GM19328 (cell line): ENCODE results near the gene CFAP46.
"Not testable (repeated sequence)": the region's sequence is repeated elsewhere in the genome, so short reads cannot be mapped to it uniquely, and the experiment has no call there.

ENCODE experiments used
- ATAC-seq: cut with Tn5 transposase; IDR thresholded peaks from one replicate; pipeline ENCODE4 v1.9.1; 2021; ENCODE audit warnings: mild to moderate bottlenecking, moderate library complexity; ENCODE audit not compliant: unreplicated experiment

Gene CFAP46

DNA sequence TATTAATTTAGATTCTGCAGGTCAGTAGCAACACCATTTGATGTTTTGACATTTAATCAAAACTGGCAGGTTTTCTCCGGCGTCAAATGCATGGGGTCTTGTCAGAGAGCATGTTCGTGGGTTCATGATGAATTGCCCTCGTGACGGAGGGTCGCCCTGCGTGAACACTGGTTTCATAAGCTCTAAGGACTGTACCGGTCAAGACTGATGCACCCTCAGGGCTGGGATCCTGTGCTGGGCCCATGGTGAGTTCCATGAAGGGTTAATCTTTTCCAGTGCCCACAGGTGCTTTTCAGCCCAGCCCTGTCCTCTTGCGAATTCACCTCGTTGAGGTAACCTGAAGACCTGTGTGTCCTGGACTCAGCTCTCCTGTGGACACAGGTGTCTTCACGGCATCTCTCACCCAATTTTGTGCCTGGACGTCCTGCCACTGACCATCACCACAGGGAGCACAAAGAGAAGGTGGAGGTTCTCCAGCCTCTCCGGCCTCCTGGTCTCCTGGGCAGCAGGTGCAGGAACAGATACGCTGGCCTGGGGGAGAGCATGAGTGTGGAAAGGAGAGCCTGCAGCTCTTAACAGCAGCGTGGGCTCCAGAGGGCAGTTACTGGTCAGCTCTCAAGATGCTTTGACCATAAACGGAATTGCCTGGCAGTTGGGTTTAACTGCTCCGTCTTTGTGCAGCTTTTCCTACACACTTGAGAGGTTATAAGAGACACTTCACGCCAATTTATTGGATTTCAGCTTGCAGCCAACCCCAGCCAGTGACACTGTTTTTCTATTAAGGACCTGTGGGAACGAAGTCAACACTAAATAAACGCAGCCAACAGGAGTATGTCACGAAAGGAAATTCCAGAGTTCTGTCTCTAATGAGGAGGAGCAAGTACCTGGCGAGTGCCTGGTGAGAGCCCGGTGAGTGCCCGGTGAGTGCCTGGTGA is 37.4 kb upstream of the CFAP46 start:
- ATAC-seq = no peak

DNA sequence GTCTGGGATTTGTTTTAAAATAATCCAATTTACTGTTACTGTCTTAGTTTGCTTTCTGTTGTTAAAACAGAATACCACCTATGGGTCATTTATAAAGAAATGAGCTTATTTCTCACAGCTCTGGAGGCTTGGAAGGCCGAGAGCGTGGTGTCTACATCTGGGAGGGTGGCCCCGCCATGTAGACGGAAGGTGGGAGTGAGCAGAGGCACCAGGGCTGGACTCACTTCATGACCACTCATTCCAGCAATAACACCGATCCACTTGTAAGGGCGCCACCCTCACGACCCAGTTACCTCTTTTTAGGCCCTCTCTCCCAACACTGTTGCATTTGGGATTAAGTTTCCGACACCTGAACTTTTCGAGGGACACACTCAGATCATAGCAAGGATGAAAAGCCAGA is 36.2 kb upstream of the CFAP46 start:
- no peak for ATAC-seq

DNA sequence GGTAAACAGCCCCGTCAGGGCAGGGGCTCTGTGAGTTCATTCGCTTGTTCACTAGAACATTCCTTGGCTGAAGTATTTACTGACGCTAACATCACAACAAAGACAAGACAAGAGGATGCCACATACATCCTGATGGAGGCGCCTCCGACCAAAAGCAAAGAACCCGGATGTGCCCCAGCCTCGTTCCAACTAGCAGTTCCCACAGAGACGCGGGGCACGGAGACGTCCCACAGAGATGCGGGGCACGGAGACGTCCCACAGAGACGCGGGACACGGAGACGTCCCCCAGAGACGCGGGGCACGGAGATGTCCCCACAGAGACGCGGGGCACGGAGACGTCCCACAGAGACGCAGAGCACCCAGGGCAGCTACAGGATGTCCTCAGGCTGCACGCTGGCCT is 35.4 kb upstream of the CFAP46 start:
- ATAC-seq = no peak

DNA sequence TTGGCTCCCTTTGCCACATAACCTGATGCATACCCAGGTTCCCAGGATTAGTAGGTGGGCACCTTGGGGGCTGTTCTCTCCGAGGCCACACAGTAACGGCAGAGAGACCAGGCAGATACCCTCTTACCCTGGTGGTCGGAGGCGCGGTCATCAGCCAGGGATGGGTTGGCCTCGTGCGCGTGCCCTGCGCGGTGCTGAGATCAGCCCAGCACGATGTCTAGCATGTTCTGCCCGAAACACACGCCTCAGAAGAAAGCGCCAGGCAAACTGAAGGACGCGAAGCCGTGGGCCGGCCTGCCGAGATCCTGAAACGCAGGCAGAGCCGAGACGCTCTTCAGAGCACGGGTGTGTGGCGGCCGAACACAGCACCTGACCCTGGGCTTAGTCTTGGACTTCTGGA is 34.7 kb upstream of the CFAP46 start:
- ATAC-seq = no peak

DNA sequence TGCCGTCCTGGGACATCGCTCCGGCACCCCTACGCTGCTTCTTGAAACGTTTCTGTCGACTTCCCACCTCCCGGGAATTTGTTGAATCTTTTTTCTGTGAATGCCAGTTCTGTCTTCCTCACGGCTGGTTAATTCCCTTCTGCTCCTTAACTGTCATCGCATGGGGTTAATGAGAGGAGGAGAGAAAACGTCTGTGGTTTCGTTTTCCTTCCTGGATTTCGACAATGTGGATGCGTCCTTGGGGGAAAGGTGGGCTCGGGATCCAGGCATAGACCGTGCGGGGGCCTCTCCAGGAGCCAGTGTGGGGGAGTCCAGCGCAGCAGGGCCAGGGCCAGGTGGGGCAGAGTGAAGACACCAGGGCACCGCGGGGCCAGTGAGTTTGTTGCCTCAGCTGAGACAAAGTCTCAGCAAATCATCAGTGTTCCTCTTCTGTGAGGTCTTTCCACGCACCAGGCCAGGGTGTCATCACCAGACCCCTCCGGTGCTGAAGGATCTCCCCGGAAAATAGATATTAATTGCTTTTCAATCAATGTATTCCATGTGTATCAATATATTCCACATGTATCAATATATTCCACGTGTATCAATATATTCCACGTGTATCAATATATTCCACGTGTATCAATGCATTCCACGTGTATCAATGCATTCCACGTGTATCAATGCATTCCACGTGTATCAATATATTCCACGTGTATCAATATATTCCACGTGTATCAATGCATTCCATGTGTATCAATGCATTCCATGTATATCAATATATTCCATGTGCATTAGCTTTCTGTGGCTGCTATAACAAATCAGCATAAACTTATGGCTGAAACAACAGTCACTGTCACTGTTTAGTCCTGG is 33.7 kb upstream of the CFAP46 start:
- no peak for ATAC-seq

DNA sequence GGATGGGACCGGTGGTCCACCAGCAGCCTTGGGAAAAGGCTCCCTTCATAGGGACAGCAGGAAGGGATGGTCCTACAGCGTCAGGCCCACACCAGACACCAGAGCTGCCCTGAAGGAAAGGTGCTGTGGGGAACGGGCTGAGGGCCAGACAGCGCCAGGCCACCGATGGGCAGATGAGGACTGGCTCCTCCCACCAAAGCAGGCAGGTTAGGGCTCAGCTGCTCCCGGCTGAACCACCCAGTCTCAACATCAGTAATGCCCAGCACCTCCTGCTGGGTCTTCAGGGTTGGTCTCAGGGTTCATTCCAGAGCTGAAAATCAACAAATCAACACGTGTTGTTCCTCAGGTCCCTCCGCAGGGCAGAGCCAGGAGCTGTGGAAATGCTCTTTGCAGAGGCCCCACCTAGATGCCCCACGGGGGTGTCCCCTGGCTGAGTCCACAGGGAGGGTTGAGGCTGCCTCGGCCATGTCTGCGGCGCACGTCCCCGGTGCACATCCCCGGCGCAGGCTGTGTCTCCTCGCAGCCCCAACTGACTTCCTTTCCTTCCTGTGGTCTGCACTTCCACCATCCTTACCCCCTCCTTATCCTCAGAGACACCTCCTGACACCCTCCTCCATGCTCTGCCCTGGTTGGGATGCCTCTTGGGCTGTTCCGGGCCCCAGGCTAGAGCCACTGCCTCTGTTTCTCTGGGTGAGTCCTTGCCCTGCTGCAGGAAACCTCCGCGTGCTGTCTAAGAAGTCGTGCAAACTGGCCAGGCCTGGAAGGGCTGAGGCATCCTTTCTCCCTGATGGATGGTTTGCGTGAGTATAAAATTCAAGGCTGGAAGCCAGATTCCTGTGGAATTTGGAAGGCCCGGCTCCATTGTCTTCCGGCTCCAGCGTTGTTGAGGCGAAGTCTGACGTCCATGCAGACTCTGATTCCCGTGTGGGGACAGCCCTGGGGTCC is 32.8 kb upstream of the CFAP46 start:
- no peak for ATAC-seq

DNA sequence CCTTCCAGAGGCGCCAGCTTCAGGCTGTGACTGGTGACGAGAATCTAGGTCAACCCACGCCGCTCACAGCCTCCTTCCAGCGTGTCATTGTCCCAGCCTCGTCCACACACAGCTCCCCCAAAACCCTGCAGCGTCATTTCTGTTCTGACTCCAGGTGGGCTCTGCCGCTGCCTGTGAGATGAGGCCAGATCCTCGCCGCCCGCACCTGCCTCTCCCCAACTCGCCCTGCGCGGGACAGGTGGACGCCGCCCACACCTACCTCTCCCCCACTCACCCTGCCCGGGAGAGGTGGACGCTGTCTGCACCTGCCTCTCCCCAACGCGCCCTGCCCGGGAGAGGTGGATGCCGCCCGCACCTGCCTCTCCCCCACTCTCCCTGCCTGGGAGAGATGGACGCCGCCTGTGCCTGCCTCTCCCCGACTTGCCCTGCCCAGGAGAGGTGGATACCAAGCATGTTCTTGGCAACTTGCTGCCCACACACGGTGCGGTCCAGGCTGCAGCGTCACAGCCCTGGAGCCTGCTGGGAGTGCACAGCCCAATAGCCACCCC is 32.0 kb upstream of the CFAP46 start:
- ATAC-seq = no peak

DNA sequence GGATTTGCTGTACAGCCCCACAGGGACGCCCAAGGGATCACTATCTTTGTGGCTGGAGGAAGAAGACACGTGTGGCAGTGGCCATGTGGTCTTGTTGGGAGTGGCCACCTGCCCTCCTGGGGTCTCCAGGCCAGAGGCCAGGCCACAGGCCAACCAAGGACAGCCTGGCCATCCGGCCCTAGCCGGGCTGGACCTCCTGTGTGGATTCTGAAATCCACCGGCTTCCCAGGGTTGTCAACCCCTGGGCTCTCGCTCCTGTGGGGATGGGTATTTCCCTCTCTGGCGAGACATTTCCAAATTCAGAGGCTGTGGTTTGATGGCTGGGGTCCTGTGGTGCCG is 31.5 kb upstream of the CFAP46 start:
- no peak for ATAC-seq

DNA sequence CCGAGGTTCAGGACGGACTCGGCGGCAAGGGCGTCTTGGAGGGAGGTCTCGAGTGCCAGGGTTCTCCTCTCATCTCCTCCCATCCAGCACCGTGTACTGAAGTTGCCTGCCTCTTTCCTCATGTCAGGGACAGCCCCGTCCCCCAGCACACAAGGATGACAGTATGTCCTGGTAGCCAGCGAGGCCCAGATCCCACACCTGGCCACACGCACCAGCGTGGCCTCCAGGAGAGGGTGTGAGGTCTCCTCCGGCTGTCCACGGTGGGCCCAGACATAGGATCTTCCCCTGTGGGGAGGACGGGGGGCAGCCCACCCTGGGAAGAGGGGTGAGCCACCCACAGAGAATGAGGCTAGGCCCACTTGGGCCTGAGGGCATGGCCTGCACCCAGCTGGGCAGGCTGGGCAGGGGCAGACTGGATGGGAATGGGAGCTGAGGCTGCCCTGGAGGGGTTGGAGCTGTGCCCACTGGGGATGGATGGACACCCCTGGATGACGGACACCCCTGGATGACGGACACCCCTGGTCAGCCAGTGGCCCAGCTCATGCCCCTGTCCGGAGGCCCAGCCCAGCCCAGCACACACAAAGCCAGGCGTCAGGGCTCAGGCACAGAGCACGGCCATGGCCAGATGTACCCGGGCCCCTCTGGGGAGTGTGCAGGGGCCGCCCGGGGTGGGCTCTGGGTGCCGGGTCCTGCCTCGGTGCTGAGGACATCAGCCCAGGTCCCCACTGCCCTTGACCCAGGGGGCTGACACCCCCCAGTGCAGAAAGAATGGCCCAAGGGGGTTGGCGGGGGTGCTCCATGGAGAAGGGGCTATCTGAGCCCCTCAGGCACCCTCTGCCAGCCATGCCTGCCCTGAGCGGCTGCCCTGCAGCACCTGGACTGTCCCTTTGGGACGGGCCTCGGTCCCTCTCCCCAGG is 30.9 kb upstream of the CFAP46 start:
- no peak for ATAC-seq

DNA sequence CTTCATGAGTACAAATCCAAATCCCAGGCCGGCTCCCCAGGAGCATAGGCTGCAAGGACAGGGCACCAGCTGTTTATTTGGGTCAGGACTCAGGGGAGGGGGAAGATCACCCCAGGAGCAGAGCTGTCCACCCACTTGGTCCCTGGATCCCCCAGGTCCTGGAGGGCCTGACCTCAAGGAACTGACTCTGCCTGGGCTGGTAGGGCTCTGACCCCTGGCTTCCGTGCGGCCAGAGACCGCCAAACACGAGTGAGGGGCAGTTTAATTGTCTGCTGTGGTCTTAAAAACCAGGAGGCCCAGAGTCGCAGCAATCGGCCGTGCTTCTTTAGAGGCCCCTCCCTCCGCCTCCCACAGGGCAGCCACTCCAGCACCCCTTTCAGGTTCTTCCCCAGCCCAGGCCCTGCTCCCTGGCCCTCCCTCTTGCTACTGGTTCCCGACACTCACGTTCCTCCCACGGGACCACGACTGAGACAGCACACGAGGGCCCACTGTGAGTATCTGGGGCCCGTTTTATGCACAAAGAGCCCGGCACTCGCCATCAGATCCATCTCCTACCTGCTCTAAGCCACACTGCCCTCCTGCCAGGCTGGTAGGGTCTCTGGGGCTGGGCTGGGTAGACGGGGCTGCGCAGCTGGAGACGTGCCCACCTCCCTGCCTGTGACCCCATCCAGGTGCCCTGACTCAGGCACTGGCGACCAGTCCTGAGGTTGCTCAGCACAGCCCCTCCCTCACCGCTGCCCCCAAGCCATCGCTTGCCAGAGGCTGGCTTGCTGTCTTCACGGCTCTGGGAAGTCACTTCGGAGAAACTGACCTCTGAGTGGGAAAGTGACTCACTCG is 30.0 kb upstream of the CFAP46 start:
- ATAC-seq = no peak

DNA sequence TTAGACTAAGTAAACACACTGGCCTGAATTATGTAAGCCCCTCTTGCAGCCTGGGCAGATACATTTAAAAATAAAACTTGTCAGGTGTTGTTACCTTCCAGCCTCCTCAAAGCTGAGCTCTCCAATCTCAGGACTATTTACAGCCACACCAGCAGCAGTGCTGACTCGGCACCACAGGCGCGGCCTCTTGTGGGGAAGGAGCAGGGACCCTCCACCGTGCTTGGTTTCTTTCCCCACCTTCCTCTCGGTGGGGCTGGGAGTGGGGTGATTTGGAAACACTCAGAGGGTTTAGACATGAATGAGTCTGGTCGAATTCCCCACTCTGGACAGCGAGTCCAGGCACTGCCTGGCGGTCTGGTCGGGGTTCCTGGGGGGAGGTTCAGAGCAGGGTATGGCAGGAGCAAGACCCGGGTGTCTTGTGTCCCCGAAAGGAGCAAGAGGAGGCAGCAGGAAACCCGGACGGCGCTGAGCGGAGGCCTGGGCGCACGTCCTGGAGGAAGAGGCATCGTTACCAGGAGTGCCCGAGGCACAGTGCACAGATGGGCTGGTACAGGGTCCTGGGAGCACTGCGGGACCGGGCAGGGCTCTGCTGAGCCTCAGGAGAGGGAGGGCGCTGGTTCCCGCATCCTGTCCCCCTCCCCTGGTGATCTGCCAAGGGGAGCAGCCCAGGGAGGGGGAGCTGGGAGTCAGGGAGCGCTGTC is 29.2 kb upstream of the CFAP46 start:
- no peak for ATAC-seq

DNA sequence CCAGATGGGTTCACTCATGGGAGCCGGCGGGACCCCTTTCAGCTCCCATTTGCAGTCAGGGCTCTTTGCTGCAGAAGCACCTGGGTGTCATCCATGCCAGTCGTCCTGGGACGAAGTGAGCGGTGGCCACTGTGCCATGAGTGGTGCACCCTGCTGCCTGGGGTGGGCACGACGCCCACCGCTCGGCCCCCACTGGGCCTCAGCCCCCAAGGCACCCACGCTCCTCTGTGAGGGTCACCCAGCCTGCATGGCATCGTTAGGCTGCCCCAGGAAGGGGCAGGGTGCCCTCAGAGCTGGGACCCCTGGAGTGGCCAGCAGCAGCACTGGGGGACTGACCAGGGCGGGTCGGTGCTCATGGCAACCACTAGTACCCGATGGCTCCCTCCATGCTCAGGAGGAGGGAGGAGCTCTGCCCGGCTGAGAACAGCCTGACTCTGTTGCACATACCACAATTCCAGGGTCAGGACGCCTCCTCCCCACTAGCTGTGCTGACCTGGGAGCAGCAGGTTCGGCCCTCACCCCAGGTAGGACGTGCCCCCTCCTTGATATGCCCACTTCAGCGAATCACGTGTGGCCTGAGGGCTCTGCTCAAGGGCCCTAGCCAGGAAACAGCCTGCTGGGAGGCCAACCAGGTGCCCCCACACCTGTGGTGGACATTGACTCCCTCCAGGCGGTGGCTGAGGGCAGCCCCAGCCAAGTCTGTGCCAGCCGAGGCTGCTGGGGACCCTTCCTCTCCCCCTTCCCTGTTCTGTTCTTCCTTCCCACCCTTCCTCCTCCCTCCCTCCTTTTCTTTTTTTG is 28.5 kb upstream of the CFAP46 start:
- ATAC-seq = no peak

DNA sequence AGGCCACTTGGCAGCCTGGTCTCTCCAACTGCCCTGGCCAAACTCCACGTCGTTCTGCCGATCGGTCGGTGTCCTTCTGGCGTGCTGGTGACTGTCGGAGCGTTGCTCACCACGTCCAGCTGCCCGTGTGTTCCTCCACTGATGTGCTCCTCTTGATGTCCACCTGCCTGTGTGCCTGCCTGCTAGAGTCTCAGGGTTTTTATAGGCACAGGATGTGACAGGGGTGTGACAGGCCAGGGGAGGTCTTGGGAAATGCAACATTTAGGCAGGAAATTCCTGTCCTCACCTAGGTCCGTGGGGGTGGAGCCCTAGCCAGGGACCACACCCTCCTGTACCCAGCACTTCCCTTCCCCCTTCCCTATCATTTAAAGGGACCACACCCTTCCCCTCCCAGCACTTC is 25.2 kb upstream of the CFAP46 start:
- ATAC-seq = no peak

DNA sequence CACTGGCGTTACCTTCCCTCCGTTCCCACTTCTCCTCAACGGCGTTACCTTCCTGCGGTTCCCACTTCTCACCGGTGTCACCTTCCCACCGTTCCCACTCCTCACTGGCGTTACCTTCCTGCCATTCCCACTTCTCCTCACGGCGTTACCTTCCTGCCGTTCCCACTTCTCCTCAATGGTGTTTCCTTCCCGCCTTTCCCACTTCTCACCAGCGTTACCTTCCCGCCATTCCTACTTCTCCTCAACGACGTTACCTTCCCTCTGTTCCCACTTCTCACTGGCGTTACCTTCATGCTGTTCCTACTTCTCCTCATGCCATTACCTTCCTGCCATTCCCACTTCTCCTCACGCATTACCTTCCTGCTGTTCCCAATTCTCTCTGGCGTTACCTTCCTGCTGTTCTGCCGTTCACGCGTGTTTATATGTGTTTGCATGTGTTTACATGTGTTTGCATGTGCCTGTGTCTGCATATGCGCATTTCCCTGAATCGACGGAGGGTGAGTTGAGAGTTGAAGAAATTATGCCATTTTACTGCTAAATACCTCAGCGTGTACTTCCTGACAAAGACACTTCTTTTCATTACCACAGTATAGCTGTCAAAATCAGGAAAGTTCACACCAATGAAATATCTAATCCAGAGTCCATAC is 23.2 kb upstream of the CFAP46 start:
- no peak for ATAC-seq

DNA sequence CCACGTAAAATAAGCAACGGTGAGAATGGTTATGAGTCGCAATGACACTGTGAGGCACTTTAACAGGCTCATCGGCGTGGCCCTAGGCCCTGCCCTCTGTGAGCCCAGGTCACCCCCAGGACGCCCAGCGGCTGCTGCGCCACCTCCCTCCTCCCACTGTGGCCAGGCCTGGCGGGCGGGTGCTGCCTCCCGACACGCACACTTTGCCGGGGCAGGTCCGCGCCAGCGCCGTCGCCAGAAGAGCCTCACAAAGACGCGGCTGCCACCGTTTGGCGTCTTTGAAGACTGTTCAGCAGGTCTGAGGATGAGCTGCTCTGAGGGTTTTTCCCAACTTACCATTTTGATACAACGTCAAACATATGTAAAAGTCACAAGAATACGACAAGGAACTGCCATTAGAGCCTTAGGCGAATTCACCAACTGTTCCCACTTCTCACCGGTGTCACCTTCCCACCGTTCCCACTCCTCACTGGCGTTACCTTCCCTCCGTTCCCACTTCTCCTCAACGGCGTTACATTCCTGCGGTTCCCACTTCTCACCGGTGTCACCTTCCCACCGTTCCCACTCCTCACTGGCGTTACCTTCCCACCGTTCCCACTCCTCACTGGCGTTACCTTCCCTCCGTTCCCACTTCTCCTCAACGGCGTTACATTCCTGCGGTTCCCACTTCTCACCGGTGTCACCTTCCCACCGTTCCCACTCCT is 22.5 kb upstream of the CFAP46 start:
- not testable (repeated sequence) for ATAC-seq

DNA sequence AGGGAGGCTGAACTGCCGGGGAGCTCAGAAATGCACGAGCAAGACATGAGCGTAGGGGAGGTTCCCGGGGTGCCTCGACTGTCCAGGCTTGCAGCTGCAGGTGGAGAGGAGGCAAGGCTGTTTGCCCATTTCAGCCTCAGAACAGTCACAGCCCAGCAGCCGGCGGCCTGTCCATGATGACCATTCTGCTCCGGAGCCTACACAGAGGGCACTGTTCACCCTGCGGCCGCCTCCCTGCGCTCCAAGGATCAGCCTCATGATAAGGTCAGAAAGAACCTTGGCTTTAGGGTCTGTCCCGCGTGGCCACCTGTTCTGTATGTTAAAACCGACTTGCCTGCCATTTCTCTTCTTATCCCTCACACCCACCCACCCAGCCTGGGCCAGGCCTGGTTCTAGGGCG is 21.9 kb upstream of the CFAP46 start:
- ATAC-seq = no peak
